ENCODE data around the gene SPDYE2.
"Not testable (repeated sequence)": the region's sequence is repeated elsewhere in the genome, so short reads cannot be mapped to it uniquely, and the experiment has no call there.

The SPDYE2 gene, protein sequence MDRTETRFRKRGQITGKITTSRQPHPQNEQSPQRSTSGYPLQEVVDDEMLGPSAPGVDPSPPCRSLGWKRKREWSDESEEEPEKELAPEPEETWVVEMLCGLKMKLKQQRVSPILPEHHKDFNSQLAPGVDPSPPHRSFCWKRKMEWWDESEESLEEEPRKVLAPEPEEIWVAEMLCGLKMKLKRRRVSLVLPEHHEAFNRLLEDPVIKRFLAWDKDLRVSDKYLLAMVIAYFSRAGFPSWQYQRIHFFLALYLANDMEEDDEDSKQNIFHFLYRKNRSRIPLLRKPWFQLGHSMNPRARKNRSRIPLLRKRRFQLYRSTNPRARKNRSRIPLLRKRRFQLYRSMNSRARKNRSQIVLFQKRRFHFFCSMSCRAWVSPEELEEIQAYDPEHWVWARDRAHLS

DNA sequence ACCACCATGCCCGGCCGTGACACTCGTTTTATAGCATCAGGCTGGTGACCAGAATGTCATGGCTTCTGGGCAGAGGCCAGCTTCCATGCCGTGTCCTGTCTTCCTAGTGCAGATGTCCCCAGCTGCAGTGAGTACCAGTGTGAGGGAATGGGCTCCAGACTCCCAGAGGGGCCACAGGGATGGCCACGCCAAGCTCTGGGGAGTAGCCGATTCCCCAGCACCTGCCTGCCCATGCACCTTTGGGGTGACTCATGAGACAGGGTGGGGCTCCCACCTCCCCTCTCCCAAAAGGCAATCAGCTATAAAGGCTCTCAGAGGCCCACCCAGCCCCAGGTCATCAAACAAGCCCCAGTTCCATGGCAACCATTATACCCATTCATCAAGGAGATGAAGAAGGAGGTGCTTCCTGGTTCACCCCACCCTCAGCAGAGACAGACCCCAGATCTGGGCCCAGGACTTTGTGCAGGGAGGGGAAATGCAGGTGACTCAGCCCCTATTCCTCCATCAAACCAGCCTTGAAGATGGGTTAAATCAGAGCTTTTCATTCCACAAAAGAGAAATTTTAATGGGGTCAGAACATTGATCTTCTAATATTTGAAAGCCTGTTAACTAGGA lies at the start of gene SPDYE2:
Gene SPDYE2 (plus strand): TSS at position 419 of the 615 bp plus-strand sequence. CDS start 2,030 bp downstream, outside the sequence.
- not testable (repeated sequence) for H3K4me3 ChIP-seq; H3K27ac ChIP-seq; DNase-seq (ENCODE audit: low spot score)

DNA sequence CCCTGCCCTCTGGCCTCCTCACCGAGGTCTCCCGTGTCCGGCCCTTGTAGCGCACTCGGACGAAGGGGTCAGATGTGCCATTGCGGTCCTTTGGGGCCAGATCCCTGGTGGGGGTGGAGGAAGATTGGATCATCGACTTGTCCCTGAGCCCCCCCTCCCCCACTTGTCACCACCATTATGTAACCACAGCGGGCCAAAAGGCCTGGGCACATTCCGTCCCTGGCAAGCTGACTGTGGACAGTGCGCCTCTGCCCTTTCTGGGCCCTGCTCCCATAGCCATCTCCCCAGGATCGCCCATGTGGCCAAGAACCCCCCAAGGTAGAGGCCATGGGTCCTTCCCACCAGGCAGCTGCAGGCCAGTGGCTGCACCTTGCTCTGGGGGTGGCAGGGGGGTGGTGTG lies 47.9 kb upstream of the SPDYE2 start:
- not testable (repeated sequence) for DNase-seq (ENCODE audit: low spot score); H3K4me3 ChIP-seq; H3K27ac ChIP-seq

- not testable (repeated sequence) for H3K4me3 ChIP-seq; DNase-seq (ENCODE audit: low spot score)
- peak overlapping the region in 1 of 2 donors; percentile 86 for H3K27ac ChIP-seq
Measured at GRCh38 chr7:102505298-102506185, 45.5 kb upstream of the SPDYE2 start.

- not testable (repeated sequence) for H3K27ac ChIP-seq; H3K4me3 ChIP-seq; DNase-seq (ENCODE audit: low spot score)
Measured at GRCh38 chr7:102507410-102508088, 43.5 kb upstream of the SPDYE2 start.

DNA sequence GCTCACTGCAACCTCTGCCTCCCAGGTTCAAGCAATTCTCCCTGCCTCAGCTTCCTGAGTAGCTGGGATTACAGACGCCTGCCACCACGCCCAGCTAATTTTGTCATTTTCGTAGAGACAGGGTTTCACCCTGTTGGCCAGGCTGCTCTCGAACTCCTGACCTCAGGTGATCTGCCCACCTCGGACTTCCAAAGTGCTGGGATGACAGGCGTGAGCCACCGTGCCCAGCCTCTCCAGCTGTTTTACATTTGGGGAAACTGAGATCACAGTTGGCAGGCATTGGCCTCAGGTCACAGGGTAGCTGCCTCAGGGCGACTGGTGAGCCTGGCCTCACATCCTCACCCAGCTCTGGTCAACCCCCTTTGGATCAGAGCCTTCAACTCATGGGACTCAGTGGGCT lies 40.5 kb upstream of the SPDYE2 start:
- H3K4me3 ChIP-seq; H3K27ac ChIP-seq; DNase-seq (ENCODE audit: low spot score): not testable (repeated sequence)

DNA sequence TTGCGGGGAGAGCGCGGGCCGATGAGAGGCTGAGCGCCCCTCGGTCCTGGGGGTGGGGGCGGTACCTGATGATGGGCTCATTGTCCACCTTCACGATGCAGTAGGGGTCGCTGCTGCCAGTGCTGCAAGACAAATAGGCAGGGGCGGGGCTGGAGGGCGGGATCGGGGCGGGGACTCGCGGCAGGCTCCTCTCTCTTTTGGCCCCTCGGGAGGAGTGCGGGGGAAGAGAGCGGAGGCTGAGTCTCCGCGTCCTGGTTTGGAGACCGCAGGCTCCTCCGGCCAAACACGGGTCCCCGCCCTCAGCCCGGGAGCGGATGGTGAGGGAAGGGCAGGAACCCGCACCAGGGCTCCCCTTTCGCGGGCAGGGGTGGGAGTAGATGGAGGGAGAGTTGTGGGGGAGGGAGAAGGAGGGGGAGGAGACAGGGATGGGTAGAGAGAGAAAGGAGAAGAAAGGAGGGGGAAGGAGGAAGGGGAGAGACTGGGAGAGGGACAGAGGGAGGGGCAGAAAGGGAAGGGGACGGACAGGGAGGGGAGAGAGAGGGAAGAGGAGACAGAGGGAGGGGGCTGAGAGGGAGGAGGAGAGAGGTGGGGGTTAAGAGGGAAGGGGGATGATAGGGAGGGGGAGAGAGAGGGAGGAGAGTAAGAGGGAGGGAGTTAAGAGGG lies 39.0 kb upstream of the SPDYE2 start:
- not testable (repeated sequence) for H3K27ac ChIP-seq; DNase-seq (ENCODE audit: low spot score)

DNA sequence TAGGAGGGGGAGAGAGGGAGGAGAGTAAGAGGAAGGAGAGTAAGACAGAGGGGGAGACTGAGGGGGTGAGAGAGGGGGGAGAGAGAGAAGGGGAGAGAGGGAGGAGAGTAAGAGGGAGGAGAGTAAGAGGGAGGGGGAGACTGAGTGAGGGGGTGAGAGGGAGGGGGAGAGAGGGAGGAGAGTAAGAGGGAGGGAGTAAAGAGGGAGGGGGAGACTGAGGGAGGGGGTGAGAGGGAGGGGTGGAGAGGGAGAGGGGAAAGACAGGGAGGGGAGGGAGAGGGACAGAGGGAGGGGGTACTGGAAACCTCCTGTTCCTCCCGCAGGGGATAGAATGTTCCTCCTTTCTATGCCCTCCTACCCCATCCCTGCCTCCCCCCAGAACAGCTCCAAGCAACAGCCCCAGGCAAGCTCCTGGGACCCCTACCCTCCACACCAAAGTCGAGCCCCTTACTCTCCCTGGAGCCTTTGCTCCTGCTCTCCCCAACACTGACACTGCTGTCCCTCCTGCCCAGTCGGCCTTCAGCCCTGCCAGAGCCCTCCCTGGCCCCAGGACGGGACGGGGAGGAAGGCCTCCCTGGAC lies 38.3 kb upstream of the SPDYE2 start:
- Histone ChIP-seq H3K4me3 (peak overlapping the region; percentile 64), H3K27ac (peak overlapping the region; percentile 57 to 95)
- DNase-seq (ENCODE audit: low spot score), result peak; percentile 73

More for the DNA sequence above, 39.0 kb upstream of the SPDYE2 start:
- not testable (repeated sequence) for H3K4me3 ChIP-seq

- not testable (repeated sequence) for DNase-seq (ENCODE audit: low spot score); H3K4me3 ChIP-seq
- H3K27ac ChIP-seq, result peak overlapping the region in 1 of 2 donors; percentile 58
Measured at GRCh38 chr7:102514881-102515721, 35.9 kb upstream of the SPDYE2 start.

DNA sequence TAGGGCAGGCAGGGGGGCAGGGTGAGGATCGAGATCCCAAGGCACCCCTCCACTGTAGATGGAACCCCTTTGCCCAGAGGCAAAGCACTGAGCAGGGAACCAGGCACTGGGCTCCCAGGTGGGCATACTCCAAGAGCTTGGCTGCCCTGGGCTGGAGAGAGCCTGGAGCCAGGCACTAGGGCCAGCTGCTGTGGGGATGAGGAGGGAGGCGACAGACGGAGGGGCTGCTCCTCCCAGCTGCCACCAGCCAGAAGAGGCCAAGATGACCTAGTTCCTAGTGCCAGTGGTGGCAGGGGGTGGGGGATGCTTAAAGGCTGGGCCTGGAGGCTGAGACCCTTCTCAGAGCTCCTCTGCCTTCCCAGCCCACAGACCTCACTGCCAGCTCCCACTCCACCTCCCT lies 35.1 kb upstream of the SPDYE2 start:
- H3K4me3 ChIP-seq; DNase-seq (ENCODE audit: low spot score); H3K27ac ChIP-seq: not testable (repeated sequence)

DNA sequence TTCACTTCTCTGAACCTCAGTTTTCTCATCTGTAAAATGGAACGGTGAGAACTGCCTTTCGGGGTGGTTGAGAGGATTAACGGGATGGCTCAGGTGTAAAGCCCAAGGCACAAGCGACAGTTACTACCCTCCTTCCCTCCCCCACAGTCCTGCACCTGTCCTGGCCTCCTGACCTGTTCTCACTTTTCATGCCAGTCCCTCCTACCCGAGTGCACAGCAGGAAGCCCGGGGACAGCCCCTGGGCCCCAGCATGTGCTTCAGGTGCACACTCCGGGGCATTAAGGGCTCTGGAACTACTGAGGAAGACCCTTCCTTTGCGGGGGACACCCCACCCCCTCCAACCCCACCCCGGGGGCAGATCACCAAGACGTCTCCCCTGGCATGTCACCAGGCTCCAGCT lies 34.1 kb upstream of the SPDYE2 start:
- not testable (repeated sequence) for DNase-seq (ENCODE audit: low spot score); H3K4me3 ChIP-seq; H3K27ac ChIP-seq

DNA sequence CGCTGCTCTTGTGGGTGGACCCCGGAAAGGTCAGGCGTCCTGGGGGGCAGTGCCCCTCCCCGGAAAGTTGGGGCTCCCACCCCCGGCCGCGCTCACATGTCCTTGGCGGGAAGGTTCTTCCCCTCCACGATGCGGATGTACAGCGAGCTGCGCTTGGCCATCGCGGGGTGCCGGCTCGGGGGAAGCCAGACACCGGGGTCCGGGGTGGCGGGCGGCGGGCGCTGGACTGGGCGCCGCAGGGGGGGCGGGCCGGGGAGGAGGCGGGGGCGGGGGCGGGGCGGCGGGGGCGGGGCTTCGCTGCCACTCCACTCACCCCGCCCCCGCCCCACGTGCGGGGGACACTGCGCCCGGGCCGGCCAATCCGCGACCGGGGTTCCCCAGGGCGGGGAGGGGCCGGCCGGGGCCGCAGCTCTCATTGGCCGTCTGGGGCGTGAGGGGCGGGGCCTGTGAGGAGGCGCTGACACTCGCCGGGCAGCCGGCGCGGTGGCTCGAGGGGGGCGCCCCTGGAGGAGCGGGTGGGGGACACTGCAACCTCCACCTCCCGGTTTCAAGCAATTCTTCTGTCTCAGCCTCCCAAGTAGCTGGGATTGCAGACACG lies 33.4 kb upstream of the SPDYE2 start, which contains the start of gene RASA4B:
Gene RASA4B (minus strand): TSS at position 228 of the 598 bp plus-strand sequence. CDS start 67 bp downstream, at position 161.
- peak within 1 kb of the TSS; percentile 59 for H3K4me3 ChIP-seq
- DNase-seq (ENCODE audit: low spot score), result peak; percentile 24
- not testable (repeated sequence) for H3K27ac ChIP-seq

- H3K27ac ChIP-seq; H3K4me3 ChIP-seq; DNase-seq (ENCODE audit: low spot score): not testable (repeated sequence)
Measured at GRCh38 chr7:102520797-102521196, 30.2 kb upstream of the SPDYE2 start.

- not testable (repeated sequence) for DNase-seq (ENCODE audit: low spot score); H3K4me3 ChIP-seq; H3K27ac ChIP-seq
Measured at GRCh38 chr7:102524803-102525202, 26.2 kb upstream of the SPDYE2 start.

- not testable (repeated sequence) for H3K4me3 ChIP-seq; DNase-seq (ENCODE audit: low spot score); H3K27ac ChIP-seq
Measured at GRCh38 chr7:102527182-102527581, 23.8 kb upstream of the SPDYE2 start.

DNA sequence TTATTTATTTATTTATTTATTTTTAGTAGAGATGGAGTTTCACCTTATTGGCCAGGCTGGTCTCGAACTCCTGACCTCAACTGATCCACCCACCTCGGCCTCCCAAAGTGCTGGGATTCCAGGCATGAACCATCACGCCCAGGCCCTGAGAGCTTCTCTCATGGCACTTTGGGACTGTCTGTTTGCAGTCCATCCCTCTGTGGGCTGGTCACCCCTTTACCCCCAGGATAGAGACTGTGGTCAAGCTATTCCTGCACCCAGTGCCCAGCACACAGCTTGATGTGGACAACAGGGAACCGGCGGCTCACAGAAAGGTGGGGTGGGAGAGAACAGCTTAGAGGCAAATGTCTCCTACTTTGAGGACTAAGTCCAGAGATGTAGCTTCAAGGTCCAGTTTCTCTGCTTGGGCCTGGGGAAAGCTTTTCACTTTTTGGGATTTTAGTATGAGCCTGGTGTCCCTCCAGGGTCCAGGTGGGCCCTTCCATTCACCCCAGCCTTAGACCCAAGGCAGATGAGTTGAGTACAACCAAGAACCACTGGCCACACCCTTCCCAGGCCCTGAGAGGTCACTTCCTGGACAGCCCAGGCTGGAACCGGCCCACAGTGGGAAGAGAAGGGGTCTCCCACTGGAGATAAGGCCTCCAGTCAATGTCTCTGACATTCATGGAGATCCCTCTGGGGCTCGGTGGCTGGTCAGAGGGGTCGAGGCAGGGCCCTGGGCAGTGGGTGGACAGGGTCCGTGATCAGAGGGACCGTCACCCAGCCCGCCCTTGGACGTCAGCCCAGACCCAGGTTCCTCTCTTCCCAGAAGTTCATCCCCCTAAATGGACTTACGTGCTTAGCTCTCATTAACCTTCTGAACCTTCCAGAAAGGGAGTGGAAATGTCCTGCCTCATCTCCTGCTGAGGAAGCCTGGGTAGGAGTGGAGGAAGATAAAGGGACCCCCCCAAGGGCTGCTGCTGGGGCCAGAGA lies 22.9 kb upstream of the SPDYE2 start:
- H3K27ac ChIP-seq, result peak overlapping the region in 1 of 2 donors; percentile 22
- not testable (repeated sequence) for DNase-seq (ENCODE audit: low spot score); H3K4me3 ChIP-seq

Measured in coronary artery (tissue), 2 donors.